A549 (cell line): ENCODE data around the gene LINGO4. TPM values are rescaled to one million over a fixed set of nuclear protein-coding genes. Genes with fewer than 3 reads are reported as not detected.

Experiments used
- ATAC-seq, 2 experiments: fragments of 200-7000 bp in 1 of 2; fragments of >200 bp in 1 of 2; cut with Nextera tagmentation in 1 of 2; cut with Tn5 transposase in 1 of 2; 3 replicates each; pipeline versions ENCODE4 v1.8.0 to v1.9.1; 2018 to 2020; ENCODE audit warnings: mild to moderate bottlenecking in 1 of 2, moderate library complexity in 1 of 2
- CTCF ChIA-PET: fragments of 300-600 bp; sonication (Branson Sonifier 250); formaldehyde crosslinking; extraction: SDS; loops from one replicate; lab custom pipeline; 2021; ENCODE audit warnings: antibody characterized with exemption, inconsistent platforms; lab: Yijun Ruan, JAX
- POLR2A ChIA-PET: fragments of 350-600 bp; formaldehyde crosslinking; extraction: SDS; loops from one replicate; lab custom pipeline; 2021; ENCODE audit warnings: antibody characterized with exemption, inconsistent platforms; lab: Yijun Ruan, JAX
- DNase-seq, 2 experiments: peaks; one replicate each; pipeline versions ENCODE4 v3.0.0 to v3.0.0-alpha.2; 2011 to 2016; ENCODE audit warnings: low read depth in 1 of 2, low spot score in 1 of 2
- FAIRE-seq: peaks from 2 replicates; lab custom pipeline; 2011; peaks lifted over from hg19 to GRCh38; lab: Jason Lieb, UNC
- H3K27ac ChIP-seq, 2 experiments: fragments of >200 bp; sonication (Bioruptor Twin); formaldehyde crosslinking; 3 replicates each; pipeline ENCODE4 v1.5.1; 2016 to 2017
- H3K4me1 ChIP-seq: fragments of >200 bp; sonication (Bioruptor Twin); formaldehyde crosslinking; 3 replicates; pipeline ENCODE4 v1.6.1; 2016
- H3K4me2 ChIP-seq: fragments of >200 bp; sonication (Bioruptor Twin); formaldehyde crosslinking; 3 replicates; pipeline ENCODE4 v1.6.1; 2016
- H3K4me3 ChIP-seq: fragments of >200 bp; sonication (Bioruptor Twin); formaldehyde crosslinking; 3 replicates; pipeline ENCODE4 v1.5.1; 2016
- H3K9me3 ChIP-seq: fragments of >200 bp; sonication (Bioruptor Twin); formaldehyde crosslinking; 3 replicates; pipeline ENCODE4 v1.6.1; 2016
- BCL3 ChIP-seq: fragments of >200 bp; sonication (Bioruptor Twin); formaldehyde crosslinking; IDR thresholded peaks from 3 replicates; pipeline ENCODE4 v1.6.1; 2016
- BHLHE40 ChIP-seq: IDR thresholded peaks from 2 replicates; pipeline ENCODE4 v1.6.1; 2012; ENCODE audit warnings: low read depth, low read length, inconsistent platforms
- CBX2 ChIP-seq: fragments of 200-600 bp; sonication (generic); IDR thresholded peaks from 2 replicates; pipeline ENCODE4 v1.6.1; 2016; ENCODE audit warnings: low read depth, mild to moderate bottlenecking, borderline replicate concordance
- CBX8 ChIP-seq: fragments of 200-600 bp; sonication (generic); IDR thresholded peaks from 2 replicates; pipeline ENCODE4 v1.6.1; 2016
- CEBPB ChIP-seq, 2 experiments: fragments of >200 bp in 1 of 2; sonication (Bioruptor Twin) in 1 of 2; formaldehyde crosslinking in 1 of 2; IDR thresholded peaks; 2 replicates each; pipeline ENCODE4 v1.6.1; 2012 to 2016
- CHD2 ChIP-seq: fragments of 150-350 bp; IDR thresholded peaks from 2 replicates; pipeline ENCODE4 v1.6.1; 2014; ENCODE audit warnings: low read length; ENCODE audit not compliant: partially characterized antibody
- EHMT2 ChIP-seq: fragments of 200-600 bp; sonication (generic); IDR thresholded peaks from 2 replicates; pipeline ENCODE4 v1.6.1; 2016; ENCODE audit warnings: antibody characterized with exemption, low read depth, mild to moderate bottlenecking, moderate library complexity
- EP300 ChIP-seq, 2 experiments: fragments of >200 bp; sonication (Bioruptor Twin); formaldehyde crosslinking; IDR thresholded peaks; 2 replicates in 1 of 2; 3 replicates in 1 of 2; pipeline ENCODE4 v1.6.1; 2016 to 2017
- FOSB ChIP-seq: fragments of 250-450 bp; sonication (Bioruptor Pico); IDR thresholded peaks from 2 replicates; pipeline ENCODE4 v1.5.0; 2020; ENCODE audit warnings: mild to moderate bottlenecking, moderate library complexity
- FOXS1 ChIP-seq: fragments of 250-450 bp; sonication (Bioruptor Pico); IDR thresholded peaks from 2 replicates; pipeline ENCODE4 v1.5.0; 2020; ENCODE audit warnings: mild to moderate bottlenecking, moderate library complexity
- HOXA7 ChIP-seq: fragments of 250-450 bp; sonication (Bioruptor Pico); IDR thresholded peaks from 2 replicates; pipeline ENCODE4 v1.5.0; 2020; ENCODE audit warnings: mild to moderate bottlenecking, moderate library complexity
- KDM5A ChIP-seq: fragments of 200-600 bp; sonication (generic); IDR thresholded peaks from 2 replicates; pipeline ENCODE4 v1.6.1; 2016; ENCODE audit warnings: antibody characterized with exemption, mild to moderate bottlenecking
- NFE2L2 ChIP-seq: fragments of 150-350 bp; conservative IDR thresholded peaks from 2 replicates; pipeline ENCODE4 v1.6.1; 2014; ENCODE audit warnings: low read length
- POLR2A ChIP-seq: IDR thresholded peaks from 2 replicates; pipeline ENCODE4 v1.6.1; 2012; ENCODE audit warnings: mild to moderate bottlenecking, low read length
- RAD21 ChIP-seq, 2 experiments: fragments of >200 bp in 1 of 2; sonication (Bioruptor Twin) in 1 of 2; formaldehyde crosslinking in 1 of 2; IDR thresholded peaks in 1 of 2; conservative IDR thresholded peaks in 1 of 2; 2 replicates in 1 of 2; 3 replicates in 1 of 2; pipeline ENCODE4 v1.6.1; 2012 to 2018; ENCODE audit warnings: inconsistent platforms in 1 of 2
- RARB ChIP-seq: fragments of 250-450 bp; sonication (Bioruptor Pico); IDR thresholded peaks from 2 replicates; pipeline ENCODE4 v1.8.0; 2021; ENCODE audit warnings: mild to moderate bottlenecking, moderate library complexity
- RFX5 ChIP-seq: fragments of 450-650 bp; IDR thresholded peaks from 2 replicates; pipeline ENCODE4 v1.7.1; 2014; ENCODE audit warnings: antibody characterized with exemption, mild to moderate bottlenecking, moderate library complexity
- RNF2 ChIP-seq: fragments of 200-600 bp; sonication (generic); IDR thresholded peaks from 2 replicates; pipeline ENCODE4 v1.6.1; 2016; ENCODE audit warnings: low read depth, mild to moderate bottlenecking, antibody characterized with exemption, moderate library complexity, borderline replicate concordance
- SREBF2 ChIP-seq: fragments of 450-650 bp; IDR thresholded peaks from 2 replicates; pipeline ENCODE4 v1.6.1; 2014; ENCODE audit warnings: mild to moderate bottlenecking, moderate library complexity
- TFCP2L1 ChIP-seq: fragments of 250-450 bp; sonication (Bioruptor Pico); IDR thresholded peaks from 2 replicates; pipeline ENCODE4 v1.5.0; 2021; ENCODE audit warnings: mild to moderate bottlenecking
- TP53 ChIP-seq: fragments of 250-450 bp; sonication (Bioruptor Pico); IDR thresholded peaks from 2 replicates; pipeline ENCODE4 v1.5.0; 2021; ENCODE audit warnings: mild to moderate bottlenecking, moderate library complexity
- USF2 ChIP-seq: fragments of 450-650 bp; IDR thresholded peaks from 2 replicates; pipeline ENCODE4 v1.6.1; 2014; ENCODE audit warnings: antibody characterized with exemption
- ZFP36 ChIP-seq: fragments of 450-650 bp; IDR thresholded peaks from 2 replicates; pipeline ENCODE4 v1.6.1; 2014; ENCODE audit warnings: borderline replicate concordance; ENCODE audit not compliant: partially characterized antibody
- WGBS: methylation state at CpG from one replicate; pipeline ENCODE4 v1.1.6; 2017; ENCODE audit errors: missing lambda C conversion rate; 5-methylcytosine and 5-hydroxymethylcytosine counted together
- polyA plus RNA-seq, 4 experiments: library from polyadenylated mRNA; depleted of rRNA in 3 of 4; stranded (reverse); fragments of >200 nt; fragmentation: RNase III in 1 of 4; extraction: RNeasy Plus Mini Kit Qiagen cat#74134 plus additional on column Dnase treatment in 1 of 4; gene quantifications; 2 replicates in 3 of 4; 3 replicates in 1 of 4; pipeline ENCODE4 v1.2.3, GENCODE V29; 2011 to 2017

The LINGO4 gene
- polyA plus RNA-seq, 2 of the 4 experiments (the other 2 are of a cell fraction), result not detected

- H3K4me3 ChIP-seq, result no peak overlapping the region
- WGBS, result 54% methylated on average over 11 of the region's 11 CpGs
- H3K27ac ChIP-seq, result no peak overlapping the region
- no peak overlapping the region for H3K4me2 ChIP-seq
- POLR2A ChIA-PET, result no interaction called here
- ATAC-seq, result no peak
- FAIRE-seq, result no peak
- no peaks in the 10 kb centered on the region for H3K9me3 ChIP-seq
- peaks cover 11% of the 10 kb centered on the region; the same call in 2 of the 3 replicates for H3K4me1 ChIP-seq
- CTCF ChIA-PET, result interaction anchor here (1.3 to 6.5 kb wide), 4 partner anchors 10 to 155 kb away, joined by 4 to 51 read pairs (median 6); no protein-coding TSS in a partner anchor
- DNase-seq, result no peak
- TF ChIP-seq RARB (no peak), TFCP2L1 (no peak), EHMT2 (no peak), SREBF2 (no peak), BHLHE40 (no peak), TP53 (CRISPR knock-in tag) (no peak), RNF2 (no peak), RFX5 (no peak), FOXS1 (no peak), KDM5A (no peak), CHD2 (no peak), NFE2L2 (no peak), CEBPB (IDR thresholded peaks at IDR 0.05) (no peak), CBX2 (no peak), USF2 (no peak)
- TF ChIP-seq, all 56 proteins: peak for 0
Observed at GRCh38 chr1:151847867-151848596, 42.8 kb upstream of the LINGO4 start.

- no peaks in the 10 kb centered on the region for H3K9me3 ChIP-seq
- H3K4me2 ChIP-seq, result peak overlapping the region; percentile 14; the same call in 1 of the 3 replicates
- peaks cover 11% of the 10 kb centered on the region; the same call in 2 of the 3 replicates for H3K4me1 ChIP-seq
- FAIRE-seq, result no peak
- H3K4me3 ChIP-seq, result no peak overlapping the region
- 77% methylated on average over 8 of the region's 8 CpGs for WGBS
- CTCF ChIA-PET, result interaction anchor here (0.9 to 6.5 kb wide), 7 partner anchors 9 to 313 kb away, joined by 3 to 51 read pairs (median 3); no protein-coding TSS in a partner anchor
- no peak for ATAC-seq
- TF ChIP-seq ZFP36 (no peak), FOSB (CRISPR knock-in tag) (no peak), KDM5A (no peak), POLR2A (no peak), BCL3 (no peak), EP300 (IDR thresholded peaks at IDR 0.05) (no peak), BHLHE40 (no peak), CBX8 (no peak), HOXA7 (CRISPR knock-in tag) (no peak), RAD21 (conservative IDR thresholded peaks at IDR 0.05 in 1 of 2, IDR thresholded peaks at IDR 0.05 in 1 of 2) (no peak)
- TF ChIP-seq, all 56 proteins: peak for 0
- no peak overlapping the region for H3K27ac ChIP-seq
- DNase-seq, result no peak
- POLR2A ChIA-PET, result interaction anchor here (0.6 kb wide), 1 partner anchor 1480 kb away, joined by 3 read pairs; no protein-coding TSS in a partner anchor
Observed at GRCh38 chr1:151846686-151847237, 41.5 kb upstream of the LINGO4 start.
